AG10803 (cell line): ENCODE results near the gene PRR14L.
"Not testable (repeated sequence)": the region's sequence is repeated elsewhere in the genome, so short reads cannot be mapped to it uniquely, and the experiment has no call there.

Source experiments
- DNase-seq: peaks from one replicate; pipeline ENCODE4 v3.0.0; 2010; ENCODE audit warnings: low read depth
- H3K4me3 ChIP-seq: 2 replicates; pipeline ENCODE4 v1.5.1; 2011; ENCODE audit warnings: mild to moderate bottlenecking, low read length, control low read depth
- TF ChIP-seq, protein P1 (sequence below): conservative IDR thresholded peaks from 2 replicates; pipeline ENCODE4 v1.5.1; 2011; ENCODE audit warnings: mild to moderate bottlenecking, low read length, control low read depth, inconsistent platforms

PRR14L gene

DNA sequence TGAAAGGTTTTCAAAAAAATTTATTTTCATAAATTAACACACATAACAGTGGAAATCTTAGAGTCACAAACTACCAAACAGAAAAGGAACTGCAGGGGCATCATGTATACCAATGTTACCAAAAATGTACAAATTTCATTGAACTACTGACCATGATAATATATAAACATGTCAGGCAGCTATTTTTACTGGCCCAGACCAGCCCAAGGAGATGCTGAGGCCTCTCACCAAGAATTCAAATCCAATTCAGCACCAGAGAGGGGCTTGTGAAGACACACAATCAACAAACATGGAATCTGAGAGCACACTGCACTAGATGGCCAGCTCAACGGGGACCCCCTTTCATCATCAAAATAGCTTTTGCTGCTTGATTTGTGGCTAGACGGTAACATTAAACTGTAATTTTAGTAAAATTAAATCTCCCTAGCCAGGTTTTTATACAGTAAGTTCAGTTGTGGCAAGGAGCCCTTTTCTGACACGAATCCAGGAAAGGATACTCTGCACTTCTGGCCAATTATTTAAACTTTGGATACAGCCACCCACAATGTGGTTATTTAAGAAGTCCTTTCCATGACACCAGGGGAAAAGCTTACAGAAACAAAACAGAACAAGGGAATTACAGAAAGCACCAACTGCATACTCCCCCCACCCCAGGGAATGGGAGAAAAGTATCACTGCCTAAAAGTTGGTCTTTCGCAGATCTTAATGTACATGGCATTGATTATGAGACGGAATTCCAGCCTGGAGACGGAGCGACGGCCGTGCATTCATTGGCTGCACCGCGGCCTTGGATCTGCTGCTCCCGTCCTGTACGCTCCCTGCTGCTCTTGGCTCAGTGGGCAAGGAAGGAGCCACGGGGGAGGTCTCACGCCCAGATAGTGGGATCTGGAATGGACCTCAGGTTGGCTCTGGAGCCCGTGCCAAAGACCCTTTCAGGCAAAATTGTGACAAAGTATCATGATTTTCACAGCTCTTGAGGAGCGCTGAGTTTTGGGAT lies 68.3 kb downstream of the PRR14L start:
- H3K4me3 ChIP-seq = no peak overlapping the region
- peak; percentile 76 for DNase-seq
- TF ChIP-seq, protein P1, sequence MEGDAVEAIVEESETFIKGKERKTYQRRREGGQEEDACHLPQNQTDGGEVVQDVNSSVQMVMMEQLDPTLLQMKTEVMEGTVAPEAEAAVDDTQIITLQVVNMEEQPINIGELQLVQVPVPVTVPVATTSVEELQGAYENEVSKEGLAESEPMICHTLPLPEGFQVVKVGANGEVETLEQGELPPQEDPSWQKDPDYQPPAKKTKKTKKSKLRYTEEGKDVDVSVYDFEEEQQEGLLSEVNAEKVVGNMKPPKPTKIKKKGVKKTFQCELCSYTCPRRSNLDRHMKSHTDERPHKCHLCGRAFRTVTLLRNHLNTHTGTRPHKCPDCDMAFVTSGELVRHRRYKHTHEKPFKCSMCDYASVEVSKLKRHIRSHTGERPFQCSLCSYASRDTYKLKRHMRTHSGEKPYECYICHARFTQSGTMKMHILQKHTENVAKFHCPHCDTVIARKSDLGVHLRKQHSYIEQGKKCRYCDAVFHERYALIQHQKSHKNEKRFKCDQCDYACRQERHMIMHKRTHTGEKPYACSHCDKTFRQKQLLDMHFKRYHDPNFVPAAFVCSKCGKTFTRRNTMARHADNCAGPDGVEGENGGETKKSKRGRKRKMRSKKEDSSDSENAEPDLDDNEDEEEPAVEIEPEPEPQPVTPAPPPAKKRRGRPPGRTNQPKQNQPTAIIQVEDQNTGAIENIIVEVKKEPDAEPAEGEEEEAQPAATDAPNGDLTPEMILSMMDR = no peak

DNA sequence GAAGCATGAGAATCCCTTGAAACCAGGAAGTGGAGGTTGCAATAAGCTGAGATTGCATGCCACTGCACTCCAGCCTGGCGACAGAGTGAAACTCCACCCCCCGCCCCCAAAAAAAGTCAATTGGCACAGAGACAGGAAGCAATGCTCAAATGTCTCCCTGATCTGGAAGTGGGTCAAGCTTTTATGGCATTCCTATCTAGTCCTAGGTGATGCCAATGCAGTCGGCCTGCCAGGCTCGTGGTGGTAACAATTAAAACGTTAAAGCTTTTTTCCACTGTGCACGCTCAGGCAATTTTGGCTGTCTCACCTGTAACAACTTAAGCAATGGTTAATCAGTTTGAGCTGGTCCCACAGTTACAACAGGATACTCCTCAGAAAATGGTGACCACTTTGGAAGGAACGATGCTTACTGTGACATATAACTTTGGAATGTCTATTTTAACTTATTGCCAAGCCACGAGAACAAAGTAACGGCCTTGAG lies 69.0 kb downstream of the PRR14L start:
- peak; percentile 89 for DNase-seq
- TF ChIP-seq, protein P1 = no peak
- H3K4me3 ChIP-seq = no peak overlapping the region

DNA sequence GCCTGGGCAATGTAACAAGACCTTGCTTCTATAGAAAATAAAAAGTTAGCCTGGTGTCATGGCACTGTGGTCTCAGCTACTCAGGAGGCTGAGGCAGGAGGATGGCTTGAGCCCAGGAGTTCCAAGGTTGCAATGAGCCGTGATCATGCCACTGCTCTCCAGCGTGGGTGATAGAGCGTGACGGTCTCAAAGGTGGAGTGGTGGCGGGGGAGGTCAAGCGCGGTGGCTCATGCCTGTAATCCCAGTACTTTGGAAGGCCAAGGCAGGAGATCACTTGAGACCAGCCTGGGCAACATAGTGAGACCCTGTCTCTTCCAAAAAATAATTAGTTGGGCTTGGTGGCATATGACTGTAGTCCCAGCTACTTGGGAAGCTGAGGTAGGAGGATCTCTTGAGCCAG lies 71.2 kb downstream of the PRR14L start:
- H3K4me3 ChIP-seq = no peak overlapping the region
- TF ChIP-seq, protein P1 = no peak
- no peak for DNase-seq

DNA sequence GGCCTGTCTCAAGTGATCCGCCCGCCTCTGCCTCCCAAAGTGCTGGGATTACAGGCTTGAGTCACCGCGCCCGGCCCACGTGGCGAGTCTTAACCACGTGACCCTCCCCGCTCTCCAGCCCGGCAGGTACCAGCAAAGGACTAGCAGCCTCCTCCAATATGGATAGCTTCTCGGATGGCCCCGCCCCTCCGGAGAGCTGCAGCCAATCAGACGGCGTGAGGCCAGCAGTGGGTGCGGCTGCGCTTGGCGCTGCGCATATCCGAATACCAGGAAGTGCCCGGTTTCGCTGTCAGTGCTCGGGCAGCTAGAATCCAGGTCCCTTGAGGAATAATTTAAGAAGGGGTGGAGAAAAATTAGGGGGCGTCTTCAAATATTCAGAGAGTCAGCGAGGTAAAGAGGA lies 73.2 kb downstream of the PRR14L start:
- TF ChIP-seq, protein P1 = no peak
- DNase-seq = peak; percentile 86
- H3K4me3 ChIP-seq = peak overlapping the region; percentile 57

DNA sequence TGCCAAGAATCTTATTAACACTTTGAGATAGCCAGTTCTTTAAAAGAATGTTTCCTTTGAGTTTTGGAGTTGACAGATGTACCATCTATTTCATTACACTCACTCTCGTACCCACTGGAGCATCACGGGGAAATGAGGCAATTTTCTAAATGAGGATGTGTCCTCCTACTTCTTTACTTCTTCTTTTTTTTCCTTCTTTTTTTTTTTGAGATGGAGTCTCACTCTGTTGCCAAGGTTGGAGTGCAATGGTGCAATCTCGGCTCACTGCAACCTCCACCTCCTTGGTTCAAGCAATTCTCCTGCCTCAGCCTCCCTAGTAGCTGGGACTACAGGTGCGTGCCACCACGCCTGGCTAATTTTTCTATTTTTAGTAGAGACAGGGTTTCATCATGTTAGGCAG lies 75.7 kb downstream of the PRR14L start:
- DNase-seq, H3K4me3 ChIP-seq: not testable (repeated sequence)

DNA sequence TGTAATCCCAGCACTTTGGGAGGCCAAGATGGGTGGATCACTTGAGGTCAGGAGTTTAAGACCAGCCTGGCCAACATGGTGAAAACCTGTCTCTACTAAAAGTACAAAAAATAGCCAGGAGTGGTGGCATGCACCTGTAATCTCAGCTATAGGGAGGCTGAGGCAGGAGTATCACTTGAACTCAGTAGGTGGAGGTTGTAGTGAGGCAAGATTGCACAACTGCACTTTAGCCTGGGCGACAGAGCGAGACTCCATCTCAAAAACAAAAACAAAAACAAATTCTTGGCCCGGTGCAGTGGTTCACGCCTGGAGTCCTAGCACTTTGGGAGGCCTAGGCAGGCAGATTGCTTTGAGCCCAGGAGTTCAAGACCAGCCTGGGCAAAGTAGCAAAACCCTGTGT lies 81.1 kb downstream of the PRR14L start:
- DNase-seq, H3K4me3 ChIP-seq: not testable (repeated sequence)

DNA sequence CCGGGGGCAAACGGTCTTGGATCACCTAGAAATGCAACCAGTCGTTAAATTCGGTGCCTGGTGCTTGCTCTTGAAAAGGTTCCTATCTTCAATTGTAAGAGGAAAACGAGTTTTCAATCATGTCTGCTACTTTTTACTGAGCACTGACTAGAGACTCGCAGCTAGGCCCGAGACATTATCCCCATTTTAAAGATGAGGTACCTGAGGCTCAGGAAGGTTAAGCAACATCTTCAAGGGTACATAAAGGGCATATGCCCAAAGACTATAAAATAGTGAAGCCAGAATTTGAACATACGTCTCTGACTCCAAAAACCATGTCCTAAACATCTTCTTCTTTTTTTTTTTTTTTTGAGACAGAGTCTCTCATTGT lies 87.3 kb downstream of the PRR14L start:
- no peak for DNase-seq
- peak overlapping the region; percentile 99 for H3K4me3 ChIP-seq
- TF ChIP-seq, protein P1 = no peak

DNA sequence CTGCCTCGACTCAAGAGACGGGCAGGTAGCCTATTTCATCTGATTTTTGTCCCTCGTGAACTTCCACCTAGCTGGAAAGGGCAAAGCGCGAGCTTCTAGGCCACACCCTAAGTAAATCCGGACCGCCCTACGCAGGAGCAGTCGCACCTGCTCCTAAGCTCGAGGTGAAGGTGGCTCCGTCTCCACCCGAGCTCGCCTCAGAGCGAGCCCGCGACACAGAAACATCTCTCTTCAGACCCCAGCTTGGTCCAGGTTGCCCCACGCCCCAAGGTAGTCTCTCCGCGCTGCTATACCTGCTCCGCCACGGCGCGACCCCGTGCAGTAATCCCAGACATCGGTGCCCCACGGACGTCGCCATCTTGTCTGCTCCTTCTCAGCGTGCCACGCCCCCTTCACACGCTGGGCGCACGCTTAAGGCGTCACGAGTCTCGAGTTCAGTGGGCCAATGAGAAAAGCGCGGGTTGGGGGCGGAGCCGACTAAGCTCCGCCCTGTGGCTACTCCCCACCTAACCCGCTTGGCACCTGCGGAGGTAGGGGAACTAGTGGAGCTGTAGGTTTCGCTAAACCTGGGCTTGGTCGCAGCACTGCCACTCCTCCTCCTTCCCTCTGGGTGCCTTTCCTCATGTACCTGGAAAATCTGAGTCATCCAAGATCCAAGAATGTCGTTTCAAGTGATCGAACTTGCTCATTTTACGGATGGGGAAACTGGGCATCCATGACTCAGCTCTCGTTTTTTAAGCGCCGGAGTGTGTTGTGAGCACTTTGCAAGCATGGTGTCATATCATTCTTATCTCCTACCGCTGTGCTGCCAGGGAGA lies 87.9 kb downstream of the PRR14L start, which contains the start of gene PISD:
Gene PISD (minus strand): TSS at position 365 of the 817 bp plus-strand sequence. CDS start 7 bp downstream, at position 358.
- peak; percentile 91 for DNase-seq
- H3K4me3 ChIP-seq = peak within 1 kb of the TSS; percentile 99
- TF ChIP-seq, protein P1 = no peak

DNA sequence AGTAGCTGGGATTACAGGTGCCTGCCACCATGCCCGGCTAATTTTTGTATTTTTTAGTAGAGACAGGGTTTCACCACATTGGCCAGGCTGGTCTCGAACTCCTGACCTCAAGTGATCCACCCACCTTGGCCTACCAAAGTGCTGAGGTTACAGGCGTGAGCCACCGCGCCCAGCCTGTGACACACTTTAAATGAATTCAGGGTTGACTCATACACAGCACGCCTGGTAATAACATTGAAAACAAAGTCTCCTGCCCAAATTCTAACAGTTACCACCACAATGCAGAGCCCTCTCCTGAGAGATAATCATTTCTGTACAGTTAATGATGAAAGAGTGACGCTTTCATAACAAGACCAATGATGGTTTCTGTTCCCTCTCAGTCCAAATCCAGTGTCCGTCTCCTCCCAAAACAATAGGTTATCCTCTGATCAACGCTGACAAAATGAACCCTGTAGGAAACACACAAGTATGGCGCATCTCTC lies 89.0 kb downstream of the PRR14L start:
- H3K4me3 ChIP-seq = peak overlapping the region; percentile 99
- peak; percentile 87 for DNase-seq
